ENCODE data around the gene ATP1A2. TPM values are rescaled to one million over a fixed set of nuclear protein-coding genes. Genes with fewer than 3 reads are reported as not detected.

ATP1A2 gene
- total and polyA plus RNA-seq, 2 of the 8 experiments (the other 6 are each of a cell fraction or from before 2014, with no cell fraction given): 39.7 to 40.8 TPM

- TF ChIP-seq YY1 (IDR thresholded peaks at IDR 0.05; ENCODE audit: low read depth, low read length) (no peak), TCF12 (IDR thresholded peaks at IDR 0.05; ENCODE audit: low read depth, low read length) (no peak), MAFK (IDR thresholded peaks at IDR 0.05; ENCODE audit: low read depth, low read length) (no peak), FOSL1 (IDR thresholded peaks at IDR 0.05; ENCODE audit: insufficient read depth, low read depth, low read length) (no peak), POU5F1 (IDR thresholded peaks at IDR 0.05; ENCODE audit: low read depth, low read length) (no peak), EZH2 (IDR thresholded peaks at IDR 0.05; ENCODE audit: low read depth, low read length, severe bottlenecking) (no peak), BRCA1 (IDR thresholded peaks at IDR 0.05; ENCODE audit: low read depth, low read length) (no peak)
These were observed 21.3 kb upstream of the ATP1A2 start (continued) for GRCh38 chr1:160094291-160094625.
